Measurements from ENCODE around the gene CAMSAP2.

Gene CAMSAP2

DNA sequence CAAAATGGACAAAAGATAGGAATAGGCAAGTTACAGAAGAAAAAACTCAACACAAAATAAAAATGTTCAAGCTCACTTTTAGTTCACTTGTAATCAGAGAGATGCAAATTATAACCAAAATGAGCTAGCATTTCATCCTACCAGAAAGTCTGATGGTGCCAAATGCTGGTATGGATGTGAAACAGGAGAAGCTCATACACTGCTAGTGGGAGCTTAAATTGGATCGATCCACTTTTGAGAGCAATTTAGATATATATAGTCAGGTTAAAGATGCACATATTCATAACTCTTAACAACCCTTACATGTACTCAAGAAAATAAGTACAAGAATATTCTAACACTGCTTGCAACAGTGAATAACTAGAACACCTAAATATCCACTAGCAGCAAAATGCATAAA is 18.5 kb upstream of the CAMSAP2 start:
- TF ChIP-seq, protein P1, sequence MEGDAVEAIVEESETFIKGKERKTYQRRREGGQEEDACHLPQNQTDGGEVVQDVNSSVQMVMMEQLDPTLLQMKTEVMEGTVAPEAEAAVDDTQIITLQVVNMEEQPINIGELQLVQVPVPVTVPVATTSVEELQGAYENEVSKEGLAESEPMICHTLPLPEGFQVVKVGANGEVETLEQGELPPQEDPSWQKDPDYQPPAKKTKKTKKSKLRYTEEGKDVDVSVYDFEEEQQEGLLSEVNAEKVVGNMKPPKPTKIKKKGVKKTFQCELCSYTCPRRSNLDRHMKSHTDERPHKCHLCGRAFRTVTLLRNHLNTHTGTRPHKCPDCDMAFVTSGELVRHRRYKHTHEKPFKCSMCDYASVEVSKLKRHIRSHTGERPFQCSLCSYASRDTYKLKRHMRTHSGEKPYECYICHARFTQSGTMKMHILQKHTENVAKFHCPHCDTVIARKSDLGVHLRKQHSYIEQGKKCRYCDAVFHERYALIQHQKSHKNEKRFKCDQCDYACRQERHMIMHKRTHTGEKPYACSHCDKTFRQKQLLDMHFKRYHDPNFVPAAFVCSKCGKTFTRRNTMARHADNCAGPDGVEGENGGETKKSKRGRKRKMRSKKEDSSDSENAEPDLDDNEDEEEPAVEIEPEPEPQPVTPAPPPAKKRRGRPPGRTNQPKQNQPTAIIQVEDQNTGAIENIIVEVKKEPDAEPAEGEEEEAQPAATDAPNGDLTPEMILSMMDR (IDR thresholded peaks at IDR 0.05; ENCODE audit: low read length, missing control alignments): no peak
- no peak for DNase-seq (ENCODE audit: low read depth)
- no peak overlapping the region for H3K4me3 ChIP-seq (replicated peaks; ENCODE audit: low read depth, low read length)

DNA sequence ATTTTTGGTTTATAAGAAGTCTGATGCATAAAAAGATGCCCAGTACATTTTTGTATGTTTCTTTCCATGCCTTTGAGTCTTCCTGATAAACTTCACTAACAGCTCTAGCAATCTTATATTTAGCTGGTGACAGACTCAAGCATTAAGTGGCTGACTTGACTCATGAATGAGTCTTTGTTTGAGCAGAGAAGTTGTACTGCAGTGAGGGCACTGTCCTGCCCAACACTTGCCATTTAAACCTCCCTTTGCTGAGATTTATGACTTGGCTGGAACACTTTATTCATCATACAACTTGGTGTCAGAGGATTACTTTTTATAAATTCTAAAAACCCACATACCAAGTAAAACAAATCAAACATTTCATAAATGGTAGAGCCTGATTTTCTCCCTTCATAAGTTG is 14.6 kb upstream of the CAMSAP2 start:
- no peak overlapping the region for H3K4me3 ChIP-seq (replicated peaks; ENCODE audit: low read depth, low read length)
- DNase-seq (ENCODE audit: low read depth): no peak
- TF ChIP-seq, protein P1 (IDR thresholded peaks at IDR 0.05; ENCODE audit: low read length, missing control alignments): no peak

DNA sequence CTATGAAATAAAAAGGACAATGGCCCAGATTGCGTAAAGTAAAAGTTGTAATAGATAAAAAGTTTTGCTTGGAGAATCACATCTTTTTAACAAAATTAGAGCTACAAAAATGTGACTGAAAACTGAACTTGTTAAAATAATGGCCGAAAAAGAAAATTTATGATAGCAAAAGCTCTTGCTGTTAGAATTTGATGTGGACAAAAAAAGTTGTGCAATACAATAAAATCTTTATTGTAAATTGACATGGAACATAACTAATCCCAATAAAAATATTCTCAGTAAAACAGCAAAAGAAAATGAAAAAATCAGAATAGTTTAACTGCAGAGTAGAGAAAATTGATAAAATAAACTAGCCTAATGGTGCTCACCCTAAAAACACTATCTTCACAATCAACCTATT is 11.4 kb upstream of the CAMSAP2 start:
- TF ChIP-seq, protein P1 (IDR thresholded peaks at IDR 0.05; ENCODE audit: low read length, missing control alignments): no peak
- no peak for DNase-seq (ENCODE audit: low read depth)
- H3K4me3 ChIP-seq (replicated peaks; ENCODE audit: low read depth, low read length): no peak overlapping the region

DNA sequence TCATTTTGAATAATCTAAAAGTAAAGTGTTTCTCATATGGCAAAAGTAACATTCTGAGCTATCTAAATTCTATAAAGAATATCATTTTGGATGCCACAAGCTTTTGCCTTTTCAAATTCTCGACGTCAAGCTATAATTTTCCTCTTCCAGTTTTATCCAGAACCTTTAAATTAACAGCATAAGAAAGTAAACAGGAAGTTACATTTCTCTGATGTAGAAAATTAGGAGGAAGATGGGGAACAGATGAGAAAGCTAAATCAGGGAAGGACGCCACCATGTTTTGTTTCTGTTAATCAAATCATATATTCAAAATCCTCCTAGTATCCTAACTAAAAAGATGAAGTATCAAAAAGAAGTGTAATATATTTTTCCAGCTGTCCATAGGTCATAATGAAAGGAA is 8.8 kb upstream of the CAMSAP2 start:
- no peak for DNase-seq (ENCODE audit: low read depth)
- TF ChIP-seq, protein P1 (IDR thresholded peaks at IDR 0.05; ENCODE audit: low read length, missing control alignments): no peak
- no peak overlapping the region for H3K4me3 ChIP-seq (replicated peaks; ENCODE audit: low read depth, low read length)

DNA sequence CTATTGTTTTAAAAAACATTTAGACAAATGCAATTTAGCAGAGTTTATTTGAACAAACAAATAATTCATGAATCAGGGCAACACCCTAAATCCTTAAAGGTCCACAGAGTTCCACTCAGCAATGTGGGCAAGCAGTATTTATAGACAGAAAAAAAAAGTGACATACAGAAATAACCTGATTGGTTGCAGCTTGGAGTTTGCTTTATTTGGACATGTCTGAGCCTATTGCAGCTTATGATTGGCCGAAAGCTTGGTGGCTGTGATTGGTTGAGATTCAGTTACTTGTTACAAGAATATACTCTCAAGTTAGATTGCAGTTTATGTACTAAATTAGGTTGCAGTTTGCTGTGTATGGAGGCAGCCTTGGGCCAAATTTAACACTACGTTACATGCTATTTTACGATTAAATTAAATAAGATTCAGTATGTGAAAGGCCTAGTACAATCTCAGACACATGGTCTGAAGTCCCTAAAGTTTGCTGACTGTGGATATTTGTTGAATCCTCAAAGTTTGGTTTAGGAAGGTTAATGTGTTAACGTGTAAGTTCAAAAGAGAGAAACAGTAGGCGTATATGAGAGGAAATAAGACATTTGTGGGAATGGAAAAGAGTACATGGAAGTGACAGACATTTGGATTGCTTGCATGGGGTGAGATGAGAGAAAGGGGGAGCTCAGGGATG is 6.9 kb upstream of the CAMSAP2 start:
- TF ChIP-seq, protein P1 (IDR thresholded peaks at IDR 0.05; ENCODE audit: low read length, missing control alignments): no peak
- H3K4me3 ChIP-seq (replicated peaks; ENCODE audit: low read depth, low read length): no peak overlapping the region
- no peak for DNase-seq (ENCODE audit: low read depth)

DNA sequence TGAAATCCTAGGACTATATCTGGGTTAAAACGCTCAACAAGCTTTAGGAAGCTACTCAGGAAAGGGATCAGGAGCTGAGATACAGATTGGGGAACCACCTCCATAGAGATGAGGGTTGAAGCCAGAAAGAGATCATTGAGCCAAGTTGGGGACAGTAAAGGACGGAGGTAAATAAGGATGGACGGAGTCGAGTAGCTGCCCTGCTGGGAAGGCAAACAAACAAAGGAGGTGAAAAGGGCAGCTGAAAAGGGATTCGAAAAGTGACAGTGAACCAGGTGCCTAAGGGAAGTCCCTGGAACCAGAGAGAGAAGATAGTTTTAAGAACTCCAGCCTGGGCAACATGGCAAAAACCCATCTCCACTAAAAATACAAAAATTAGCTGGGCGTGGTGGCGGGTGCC is 6.3 kb upstream of the CAMSAP2 start:
- DNase-seq (ENCODE audit: low read depth): no peak
- TF ChIP-seq, protein P1 (IDR thresholded peaks at IDR 0.05; ENCODE audit: low read length, missing control alignments): no peak
- no peak overlapping the region for H3K4me3 ChIP-seq (replicated peaks; ENCODE audit: low read depth, low read length)

DNA sequence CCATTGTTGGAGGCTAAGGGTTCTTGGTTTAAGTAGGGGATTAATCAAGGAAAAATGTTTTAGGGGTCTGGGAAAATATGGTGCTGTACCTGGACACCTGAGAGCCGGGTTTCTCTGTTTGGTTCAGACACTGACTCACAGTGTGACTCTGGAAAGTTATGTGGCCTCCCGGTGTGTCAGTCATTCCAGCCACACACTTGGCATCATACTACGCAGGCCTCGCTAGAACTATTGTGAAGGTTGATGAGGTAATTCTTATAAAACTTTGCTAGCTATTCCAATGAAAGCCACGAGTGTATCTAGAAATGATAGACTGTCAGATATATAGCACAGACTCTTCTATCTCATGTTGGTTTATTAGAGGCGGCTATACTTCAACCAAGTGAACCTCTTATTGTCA is 4.8 kb upstream of the CAMSAP2 start:
- no peak overlapping the region for H3K4me3 ChIP-seq (replicated peaks; ENCODE audit: low read depth, low read length)
- DNase-seq (ENCODE audit: low read depth): no peak
- TF ChIP-seq, protein P1 (IDR thresholded peaks at IDR 0.05; ENCODE audit: low read length, missing control alignments): no peak
